GM12875 (cell line): Measurements from ENCODE around the gene MEIOB.
"Not testable (repeated sequence)": the region's sequence is repeated elsewhere in the genome, so short reads cannot be mapped to it uniquely, and the experiment has no call there.

Experiments used
- H3K4me3 ChIP-seq: one replicate; pipeline ENCODE4 v1.5.1; 2011; ENCODE audit warnings: low read depth, low read length, control low read depth
- TF ChIP-seq, protein P1 (sequence below): IDR thresholded peaks from 2 replicates; pipeline ENCODE4 v1.5.1; 2011; ENCODE audit warnings: low read depth, mild to moderate bottlenecking, control low read depth, inconsistent platforms, low read length, moderate library complexity, borderline replicate concordance; ENCODE audit not compliant: insufficient read depth

The MEIOB gene

DNA sequence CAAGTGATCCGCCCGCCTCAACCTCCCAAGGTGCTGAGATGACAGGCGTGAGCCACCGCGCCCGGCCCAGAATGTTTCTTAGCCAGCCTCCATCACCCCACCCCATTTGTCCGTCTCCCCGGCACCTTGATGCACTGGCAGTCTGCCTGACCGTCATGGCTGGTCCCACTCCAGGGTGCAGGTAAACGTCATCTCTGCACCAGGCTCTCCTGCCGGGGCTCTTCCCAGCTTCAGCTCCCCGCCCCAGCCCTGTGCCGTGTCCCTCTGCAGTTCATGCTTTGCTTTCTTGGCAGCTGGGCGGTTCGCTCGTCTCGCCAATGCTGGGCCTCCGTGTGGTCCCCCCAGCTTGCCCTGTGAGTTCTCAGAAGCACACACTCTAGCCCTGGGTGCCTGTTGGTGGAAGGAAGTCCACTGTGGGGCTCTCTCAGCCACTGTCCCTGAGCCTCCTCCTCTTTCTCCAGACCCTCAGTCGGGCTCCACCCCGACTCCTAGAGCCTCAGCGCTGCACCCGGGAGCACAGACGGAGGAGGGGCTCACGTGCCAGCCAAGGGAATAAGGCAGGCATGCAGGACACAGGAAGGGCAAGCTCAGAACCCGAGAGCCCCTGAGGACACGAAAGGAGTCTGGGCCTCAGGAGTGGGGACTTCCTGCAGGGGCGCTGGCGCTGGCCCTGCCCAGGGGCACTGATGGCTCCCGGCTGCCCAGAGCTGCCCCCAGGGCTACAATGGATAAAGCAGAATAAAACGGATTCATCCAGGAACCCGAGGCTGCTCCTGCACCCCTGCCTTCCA, 34.3 kb upstream of the MEIOB start:
- no peak overlapping the region for H3K4me3 ChIP-seq
- TF ChIP-seq, protein P1, sequence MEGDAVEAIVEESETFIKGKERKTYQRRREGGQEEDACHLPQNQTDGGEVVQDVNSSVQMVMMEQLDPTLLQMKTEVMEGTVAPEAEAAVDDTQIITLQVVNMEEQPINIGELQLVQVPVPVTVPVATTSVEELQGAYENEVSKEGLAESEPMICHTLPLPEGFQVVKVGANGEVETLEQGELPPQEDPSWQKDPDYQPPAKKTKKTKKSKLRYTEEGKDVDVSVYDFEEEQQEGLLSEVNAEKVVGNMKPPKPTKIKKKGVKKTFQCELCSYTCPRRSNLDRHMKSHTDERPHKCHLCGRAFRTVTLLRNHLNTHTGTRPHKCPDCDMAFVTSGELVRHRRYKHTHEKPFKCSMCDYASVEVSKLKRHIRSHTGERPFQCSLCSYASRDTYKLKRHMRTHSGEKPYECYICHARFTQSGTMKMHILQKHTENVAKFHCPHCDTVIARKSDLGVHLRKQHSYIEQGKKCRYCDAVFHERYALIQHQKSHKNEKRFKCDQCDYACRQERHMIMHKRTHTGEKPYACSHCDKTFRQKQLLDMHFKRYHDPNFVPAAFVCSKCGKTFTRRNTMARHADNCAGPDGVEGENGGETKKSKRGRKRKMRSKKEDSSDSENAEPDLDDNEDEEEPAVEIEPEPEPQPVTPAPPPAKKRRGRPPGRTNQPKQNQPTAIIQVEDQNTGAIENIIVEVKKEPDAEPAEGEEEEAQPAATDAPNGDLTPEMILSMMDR: no peak

DNA sequence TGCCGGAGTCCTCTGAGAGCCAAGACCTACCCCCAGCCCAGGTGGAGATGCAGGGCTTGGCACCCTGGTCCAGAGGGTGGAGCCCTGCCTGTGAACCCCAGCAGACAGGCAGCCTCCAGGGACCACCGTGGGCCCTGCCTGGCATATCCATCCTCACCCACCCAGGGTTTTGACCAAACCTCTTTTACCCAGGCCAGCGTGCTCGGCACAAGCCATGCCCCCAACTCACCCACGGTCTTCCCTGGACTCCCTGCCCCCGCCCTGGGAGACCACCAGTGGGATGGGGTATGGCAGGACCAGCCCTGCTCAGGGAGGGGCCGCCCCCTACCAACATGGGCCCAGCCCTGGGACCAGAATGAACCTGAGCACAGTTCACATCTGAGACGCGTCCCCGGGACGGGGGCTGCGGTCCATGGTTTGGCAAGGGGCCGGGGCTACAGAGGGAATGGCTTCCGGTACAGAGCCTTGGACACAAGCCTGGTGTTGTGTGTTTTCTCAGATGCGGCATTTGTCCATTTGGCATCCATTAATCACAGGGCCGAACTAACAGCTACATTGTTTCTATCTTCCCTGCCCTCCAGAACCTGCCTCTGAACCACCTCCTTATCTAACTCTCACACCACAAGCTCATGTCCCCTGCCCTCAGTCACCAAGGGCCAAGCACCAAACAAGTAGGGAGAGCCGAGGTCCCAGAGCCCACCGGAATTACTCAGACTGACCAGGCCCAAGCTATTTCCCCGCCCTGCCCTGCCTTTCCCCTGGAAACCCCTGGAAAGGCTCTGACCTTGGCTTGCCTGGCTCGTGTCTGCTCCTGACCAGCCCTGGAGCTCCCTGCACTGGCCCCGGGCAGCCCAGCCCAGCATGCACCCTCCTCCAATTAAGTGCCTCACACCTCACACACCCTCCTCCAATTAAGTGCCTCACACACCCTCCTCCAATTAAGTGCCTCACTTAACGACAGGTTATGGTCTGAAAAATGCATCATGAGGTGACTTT, 32.2 kb upstream of the MEIOB start:
- no peak overlapping the region for H3K4me3 ChIP-seq
- TF ChIP-seq, protein P1: no peak

DNA sequence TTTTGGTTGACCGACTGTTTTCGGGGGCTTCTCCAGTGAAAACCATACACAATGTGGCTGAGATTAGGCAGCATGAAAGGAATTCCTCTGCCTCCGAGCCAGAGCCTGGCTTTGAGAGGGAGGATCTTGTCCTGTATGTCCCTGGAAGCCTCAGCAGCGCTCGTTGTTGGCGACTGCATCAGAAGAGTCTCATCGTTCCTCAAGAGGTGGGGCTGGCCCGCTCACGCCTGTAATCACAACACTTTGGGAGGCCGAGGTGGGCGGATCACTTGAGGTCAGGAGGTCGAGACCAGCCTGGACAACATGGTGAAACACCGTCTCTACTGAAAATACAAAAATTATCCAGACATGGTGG, 31.2 kb upstream of the MEIOB start:
- H3K4me3 ChIP-seq: no peak overlapping the region
- TF ChIP-seq, protein P1: no peak

DNA sequence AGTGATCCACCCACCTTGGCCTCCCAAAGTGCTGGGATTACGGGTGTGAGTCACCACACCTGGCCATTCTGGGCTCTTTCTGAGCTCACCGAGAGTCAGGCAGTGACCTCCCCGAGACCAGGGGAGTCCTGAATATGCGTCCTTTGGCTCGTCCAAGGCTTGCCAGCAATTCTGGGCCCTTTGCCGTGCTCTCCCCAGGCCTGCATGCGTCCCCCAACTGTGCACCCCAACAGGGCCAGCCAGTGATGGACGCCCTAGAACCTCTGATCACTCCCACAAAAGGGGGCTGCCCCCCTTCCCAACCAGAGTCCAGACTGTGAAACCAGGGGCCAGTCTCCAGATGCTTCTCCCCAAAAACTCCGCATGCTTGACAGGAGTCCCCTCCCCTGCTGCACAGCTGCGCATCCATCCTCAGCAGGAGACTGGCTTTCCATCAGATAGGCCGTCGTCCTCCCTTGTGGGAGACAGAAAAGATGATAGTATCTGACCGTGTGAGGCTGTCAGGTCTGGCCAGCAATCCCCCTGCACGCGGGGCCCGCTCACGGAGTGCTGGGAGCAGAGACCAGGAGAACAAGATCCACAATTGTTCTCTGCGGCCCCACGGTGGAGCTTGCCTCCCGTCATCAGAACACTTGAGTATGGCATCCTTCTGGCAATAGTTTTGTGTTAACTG, 30.7 kb upstream of the MEIOB start:
- TF ChIP-seq, protein P1: no peak

DNA sequence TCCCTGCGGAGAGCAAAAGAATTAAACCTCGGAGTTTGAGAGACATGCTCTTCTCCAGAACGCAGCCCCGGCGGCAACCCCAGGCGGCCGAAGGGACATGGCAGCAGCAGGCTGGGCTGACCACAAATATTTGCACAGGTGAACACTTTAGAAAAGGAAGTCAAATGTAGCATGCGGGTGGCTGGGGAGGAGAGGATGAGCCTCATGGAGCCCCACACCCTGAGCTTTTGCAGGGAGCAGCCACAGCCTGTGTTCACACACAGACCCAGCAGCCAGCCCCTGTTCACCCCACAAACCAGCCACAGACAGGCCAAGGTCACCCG, 28.4 kb upstream of the MEIOB start:
- no peak overlapping the region for H3K4me3 ChIP-seq
- TF ChIP-seq, protein P1: no peak

More for the DNA sequence above, 30.7 kb upstream of the MEIOB start:
- no peak overlapping the region for H3K4me3 ChIP-seq

DNA sequence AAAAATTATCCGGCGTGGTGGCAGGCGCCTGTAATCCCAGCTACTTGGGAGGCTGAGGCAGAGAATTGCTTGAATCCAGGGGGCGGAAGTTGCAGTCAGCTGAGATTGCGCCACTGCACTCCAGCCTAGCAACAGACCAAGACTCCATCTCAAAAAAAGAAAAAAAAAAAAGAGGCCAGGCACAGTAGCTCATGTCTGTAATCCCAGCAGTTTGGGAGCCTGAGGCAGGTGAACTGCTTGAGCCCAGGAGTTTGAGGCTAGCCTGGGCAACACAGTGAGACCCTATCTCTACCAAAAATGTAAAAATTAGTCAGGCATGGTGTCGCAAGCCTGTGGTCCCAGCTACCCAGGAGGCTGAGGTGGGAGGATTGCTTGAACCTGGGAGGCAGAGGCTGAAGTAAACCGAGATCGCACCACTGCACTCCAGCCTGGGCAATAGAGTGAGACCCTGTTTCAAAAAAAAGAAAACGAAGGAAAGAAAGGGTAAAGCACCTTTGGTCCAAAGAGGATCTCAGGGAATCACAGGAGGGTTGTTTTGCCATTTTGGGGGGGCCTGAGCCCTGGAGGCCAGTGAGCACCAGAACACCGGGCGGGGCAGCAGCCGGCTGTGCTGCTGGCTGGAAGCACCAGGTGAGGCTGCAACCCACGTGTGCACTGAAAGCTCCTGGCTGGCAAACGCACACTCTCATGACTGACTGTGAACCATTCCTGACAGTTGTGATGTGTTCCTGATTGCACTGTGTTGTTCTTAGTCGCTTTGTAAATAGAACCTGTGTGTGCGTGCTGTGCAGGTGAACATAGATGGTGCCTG, 27.9 kb upstream of the MEIOB start:
- H3K4me3 ChIP-seq: no peak overlapping the region
- TF ChIP-seq, protein P1: no peak

DNA sequence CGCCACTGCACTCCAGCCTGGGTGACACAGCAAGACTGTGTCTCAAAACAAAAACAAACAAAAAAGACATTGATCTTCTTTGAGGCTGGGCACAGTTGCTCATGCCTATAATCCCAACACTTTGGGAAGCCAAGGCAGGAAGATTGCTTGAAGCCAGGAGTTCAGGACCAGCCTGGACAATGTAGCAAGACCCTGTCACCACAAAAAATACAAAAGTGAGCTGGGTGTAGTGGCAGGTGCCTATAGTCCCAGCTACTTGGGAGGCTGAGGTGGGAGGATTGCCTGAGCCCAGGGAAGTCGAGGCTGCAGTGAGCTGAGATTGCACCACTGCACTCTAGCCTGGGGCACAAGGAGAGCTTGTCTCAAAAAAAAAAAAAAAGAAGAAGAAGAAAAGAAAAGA, 25.7 kb upstream of the MEIOB start:
- not testable (repeated sequence) for H3K4me3 ChIP-seq
